ENCODE measurements around the gene MAP3K4.

Gene MAP3K4

GRCh38 chr6:161152527-161152862, 160.9 kb downstream of the MAP3K4 start:
- DNase-seq (ENCODE audit: low read depth in 2 of 2): no peak
- no peak for TF ChIP-seq CTCF (IDR thresholded peaks at IDR 0.05; ENCODE audit: low read depth, low read length)

GRCh38 chr6:161152907-161153662, 161.5 kb downstream of the MAP3K4 start:
- no peak overlapping the region for H3K4me3 ChIP-seq (replicated peaks in 1 of 2; ENCODE audit: low read depth in 2 of 2, low read length in 2 of 2)
- peak in 1 of 2 donors; percentile 15 for DNase-seq (ENCODE audit: low read depth in 2 of 2)
- TF ChIP-seq CTCF (IDR thresholded peaks at IDR 0.05; ENCODE audit: low read depth, low read length): peak; percentile 60

More at GRCh38 chr6:161152527-161152862, 160.9 kb downstream of the MAP3K4 start:
- no peak overlapping the region for H3K4me3 ChIP-seq (replicated peaks in 1 of 2; ENCODE audit: low read depth in 2 of 2, low read length in 2 of 2)

GRCh38 chr6:161153725-161154124, 162.2 kb downstream of the MAP3K4 start:
- no peak for DNase-seq (ENCODE audit: low read depth in 2 of 2)
- no peak for TF ChIP-seq CTCF (IDR thresholded peaks at IDR 0.05; ENCODE audit: low read depth, low read length)
- no peak overlapping the region for H3K4me3 ChIP-seq (replicated peaks in 1 of 2; ENCODE audit: low read depth in 2 of 2, low read length in 2 of 2)

GRCh38 chr6:161154796-161155335, 163.3 kb downstream of the MAP3K4 start:
- H3K4me3 ChIP-seq (replicated peaks in 1 of 2; ENCODE audit: low read depth in 2 of 2, low read length in 2 of 2): no peak overlapping the region
- DNase-seq (ENCODE audit: low read depth in 2 of 2): no peak
- TF ChIP-seq CTCF (IDR thresholded peaks at IDR 0.05; ENCODE audit: low read depth, low read length): no peak

- DNase-seq (ENCODE audit: low read depth in 2 of 2): no peak
- TF ChIP-seq CTCF (IDR thresholded peaks at IDR 0.05; ENCODE audit: low read depth, low read length): no peak
- H3K4me3 ChIP-seq (replicated peaks in 1 of 2; ENCODE audit: low read depth in 2 of 2, low read length in 2 of 2): no peak overlapping the region
These were observed 169.6 kb downstream of the MAP3K4 start for GRCh38 chr6:161161121-161161520.

- no peak for TF ChIP-seq CTCF (IDR thresholded peaks at IDR 0.05; ENCODE audit: low read depth, low read length)
These were observed 170.5 kb downstream of the MAP3K4 start for GRCh38 chr6:161161889-161162624.

More at GRCh38 chr6:161161889-161162624, 170.5 kb downstream of the MAP3K4 start:
- H3K4me3 ChIP-seq (replicated peaks in 1 of 2; ENCODE audit: low read depth in 2 of 2, low read length in 2 of 2): no peak overlapping the region
- DNase-seq (ENCODE audit: low read depth in 2 of 2): peak; percentile 20 to 74
